ENCODE data around the gene MFN2. TPM values are rescaled to one million over a fixed set of nuclear protein-coding genes. Genes with fewer than 3 reads are reported as not detected.

Gene MFN2
- total RNA-seq, 1 experiment from 2014 or later = 104 TPM

DNA sequence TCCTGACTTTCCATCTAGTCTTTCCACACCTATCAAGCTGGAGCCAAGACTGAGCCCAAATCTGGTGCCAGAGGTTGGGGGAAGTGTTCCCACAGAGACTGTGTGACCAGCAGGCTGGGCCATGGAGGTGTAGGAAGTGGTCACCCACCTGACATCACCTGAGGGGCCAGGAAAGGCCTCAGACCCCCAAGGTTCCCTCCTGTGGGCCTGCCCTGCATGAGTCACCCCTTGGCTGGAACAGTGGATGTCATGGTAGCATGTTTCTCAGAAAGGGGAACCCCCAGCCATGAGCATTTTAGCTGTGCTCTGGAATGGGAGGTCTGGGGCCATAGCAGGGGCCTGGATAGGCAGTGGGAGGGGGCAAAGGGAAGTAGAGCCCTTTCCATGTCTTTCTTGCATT, 77.1 kb downstream of the MFN2 start:
- DNase-seq (ENCODE audit: low read depth, low spot score) = no peak
- ChIA-PET POLR2A (no interaction called here), CTCF (interaction anchor here (0.6 kb wide), 1 partner anchor 27 kb away, joined by 4 read pairs; no protein-coding TSS in a partner anchor)
- TF ChIP-seq CTCF (IDR thresholded peaks at IDR 0.05) (no peak), POLR2AphosphoS5 (IDR thresholded peaks at IDR 0.05; ENCODE audit: low read depth, low read length) (no peak), TCF7L2 (IDR thresholded peaks at IDR 0.05; ENCODE audit: low read depth, low read length) (no peak), SIN3A (IDR thresholded peaks at IDR 0.05; ENCODE audit: borderline replicate concordance, insufficient read depth, low read depth, low read length) (no peak)
- TF ChIP-seq, protein P1, sequence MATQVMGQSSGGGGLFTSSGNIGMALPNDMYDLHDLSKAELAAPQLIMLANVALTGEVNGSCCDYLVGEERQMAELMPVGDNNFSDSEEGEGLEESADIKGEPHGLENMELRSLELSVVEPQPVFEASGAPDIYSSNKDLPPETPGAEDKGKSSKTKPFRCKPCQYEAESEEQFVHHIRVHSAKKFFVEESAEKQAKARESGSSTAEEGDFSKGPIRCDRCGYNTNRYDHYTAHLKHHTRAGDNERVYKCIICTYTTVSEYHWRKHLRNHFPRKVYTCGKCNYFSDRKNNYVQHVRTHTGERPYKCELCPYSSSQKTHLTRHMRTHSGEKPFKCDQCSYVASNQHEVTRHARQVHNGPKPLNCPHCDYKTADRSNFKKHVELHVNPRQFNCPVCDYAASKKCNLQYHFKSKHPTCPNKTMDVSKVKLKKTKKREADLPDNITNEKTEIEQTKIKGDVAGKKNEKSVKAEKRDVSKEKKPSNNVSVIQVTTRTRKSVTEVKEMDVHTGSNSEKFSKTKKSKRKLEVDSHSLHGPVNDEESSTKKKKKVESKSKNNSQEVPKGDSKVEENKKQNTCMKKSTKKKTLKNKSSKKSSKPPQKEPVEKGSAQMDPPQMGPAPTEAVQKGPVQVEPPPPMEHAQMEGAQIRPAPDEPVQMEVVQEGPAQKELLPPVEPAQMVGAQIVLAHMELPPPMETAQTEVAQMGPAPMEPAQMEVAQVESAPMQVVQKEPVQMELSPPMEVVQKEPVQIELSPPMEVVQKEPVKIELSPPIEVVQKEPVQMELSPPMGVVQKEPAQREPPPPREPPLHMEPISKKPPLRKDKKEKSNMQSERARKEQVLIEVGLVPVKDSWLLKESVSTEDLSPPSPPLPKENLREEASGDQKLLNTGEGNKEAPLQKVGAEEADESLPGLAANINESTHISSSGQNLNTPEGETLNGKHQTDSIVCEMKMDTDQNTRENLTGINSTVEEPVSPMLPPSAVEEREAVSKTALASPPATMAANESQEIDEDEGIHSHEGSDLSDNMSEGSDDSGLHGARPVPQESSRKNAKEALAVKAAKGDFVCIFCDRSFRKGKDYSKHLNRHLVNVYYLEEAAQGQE (IDR thresholded peaks at IDR 0.05; ENCODE audit: insufficient read depth in 1 of 2, low read depth in 2 of 2, low read length in 1 of 2) = no peak
- Histone ChIP-seq H3K27ac (ENCODE audit: low read length) (no peak overlapping the region), H3K36me3 (ENCODE audit: control insufficient read depth, insufficient read depth, low read length) (no peaks in the 10 kb centered on the region), H3K27me3 (ENCODE audit: control insufficient read depth, insufficient read depth, low read length) (no peaks in the 10 kb centered on the region), H3K4me1 (ENCODE audit: control insufficient read depth, insufficient read depth, low read length) (no peaks in the 10 kb centered on the region), H3K4me3 (ENCODE audit: low read depth in 2 of 2, low read length in 2 of 2) (no peak overlapping the region), H3K9me3 (ENCODE audit: control insufficient read depth, insufficient read depth, low read depth, low read length) (no peaks in the 10 kb centered on the region)
- intact Hi-C loops (cut with micrococcal nuclease; ENCODE audit: unreplicated experiment) (no loop called here), in situ Hi-C loops (cut with HindIII; ENCODE audit: low pct_unique_long_range_greater_than_20kb, low sequenced_read_pairs) (no loop called here)
- ATAC-seq = no peak
- BruUV-seq (replicated peaks) = no TSS peak

GRCh38 chr1:12057940-12058687, 77.9 kb downstream of the MFN2 start:
- intact Hi-C loops (cut with micrococcal nuclease; ENCODE audit: unreplicated experiment) = no loop called here
- H3K9me3 ChIP-seq (ENCODE audit: control insufficient read depth, insufficient read depth, low read depth, low read length) = no peaks in the 10 kb centered on the region
- TF ChIP-seq, protein P1 (IDR thresholded peaks at IDR 0.05; ENCODE audit: insufficient read depth in 1 of 2, low read depth in 2 of 2, low read length in 1 of 2) = no peak
- in situ Hi-C loops (cut with HindIII; ENCODE audit: low pct_unique_long_range_greater_than_20kb, low sequenced_read_pairs) = no loop called here
- BruUV-seq (replicated peaks) = no TSS peak
- no peak for ATAC-seq
- H3K4me1 ChIP-seq (ENCODE audit: control insufficient read depth, insufficient read depth, low read length) = no peaks in the 10 kb centered on the region
- DNase-seq (ENCODE audit: low read depth, low spot score) = no peak
- no peaks in the 10 kb centered on the region; the same call in 1 of the 2 replicates for H3K27me3 ChIP-seq (ENCODE audit: control insufficient read depth, insufficient read depth, low read length)
- no peaks in the 10 kb centered on the region for H3K36me3 ChIP-seq (ENCODE audit: control insufficient read depth, insufficient read depth, low read length)
- no peak overlapping the region for H3K4me3 ChIP-seq (ENCODE audit: low read depth in 2 of 2, low read length in 2 of 2)
- ChIA-PET POLR2A (no interaction called here), CTCF (interaction anchor here (0.6 kb wide), 1 partner anchor 28 kb away, joined by 4 read pairs; no protein-coding TSS in a partner anchor)
- no peak overlapping the region for H3K27ac ChIP-seq (ENCODE audit: low read length)
